Gastroesophageal sphincter (tissue), 3 donors: ENCODE results near the gene PTPN4.
"Not testable (repeated sequence)": the region's sequence is repeated elsewhere in the genome, so short reads cannot be mapped to it uniquely, and the experiment has no call there.

Source experiments
- POLR2A ChIP-seq, 2 donors: fragments of 450-650 bp; IDR thresholded peaks; one replicate each; pipeline ENCODE4 v1.6.1; 2017; ENCODE audit warnings: antibody characterized with exemption in 2 of 2, mild to moderate bottlenecking in 2 of 2, moderate library complexity in 1 of 2
- TF ChIP-seq, protein P1 (sequence below), 4 experiments: fragments of 200-600 bp in 2 of 4; fragments of 450-650 bp in 2 of 4; sonication (generic) in 1 of 4; IDR thresholded peaks; one replicate each; pipeline ENCODE4 v1.5.1; 2017 to 2019; ENCODE audit warnings: antibody characterized with exemption in 4 of 4, mild to moderate bottlenecking in 2 of 4, moderate library complexity in 2 of 4

GRCh38 chr2:119996896-119997891 is 237.5 kb downstream of the PTPN4 start:
- TF ChIP-seq, protein P1, sequence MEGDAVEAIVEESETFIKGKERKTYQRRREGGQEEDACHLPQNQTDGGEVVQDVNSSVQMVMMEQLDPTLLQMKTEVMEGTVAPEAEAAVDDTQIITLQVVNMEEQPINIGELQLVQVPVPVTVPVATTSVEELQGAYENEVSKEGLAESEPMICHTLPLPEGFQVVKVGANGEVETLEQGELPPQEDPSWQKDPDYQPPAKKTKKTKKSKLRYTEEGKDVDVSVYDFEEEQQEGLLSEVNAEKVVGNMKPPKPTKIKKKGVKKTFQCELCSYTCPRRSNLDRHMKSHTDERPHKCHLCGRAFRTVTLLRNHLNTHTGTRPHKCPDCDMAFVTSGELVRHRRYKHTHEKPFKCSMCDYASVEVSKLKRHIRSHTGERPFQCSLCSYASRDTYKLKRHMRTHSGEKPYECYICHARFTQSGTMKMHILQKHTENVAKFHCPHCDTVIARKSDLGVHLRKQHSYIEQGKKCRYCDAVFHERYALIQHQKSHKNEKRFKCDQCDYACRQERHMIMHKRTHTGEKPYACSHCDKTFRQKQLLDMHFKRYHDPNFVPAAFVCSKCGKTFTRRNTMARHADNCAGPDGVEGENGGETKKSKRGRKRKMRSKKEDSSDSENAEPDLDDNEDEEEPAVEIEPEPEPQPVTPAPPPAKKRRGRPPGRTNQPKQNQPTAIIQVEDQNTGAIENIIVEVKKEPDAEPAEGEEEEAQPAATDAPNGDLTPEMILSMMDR (IDR thresholded peaks at IDR 0.05): not testable (repeated sequence)
- not testable (repeated sequence) for TF ChIP-seq POLR2A (IDR thresholded peaks at IDR 0.05)
